ENCODE results near the gene ECM2.

- TF ChIP-seq SMARCC2 (IDR thresholded peaks at IDR 0.05), result no peak
- no peak for TF ChIP-seq EZH2 (conservative IDR thresholded peaks at IDR 0.05; ENCODE audit: low read depth, low read length)
These were observed 26.7 kb upstream of the ECM2 start for GRCh38 chr9:92562461-92562967.

Data from HepG2 (cell line).